ENCODE measurements around the gene TREML4. TPM values are rescaled to one million over a fixed set of nuclear protein-coding genes. Genes with fewer than 3 reads are reported as not detected.
A peak's percentile ranks its signal among the peaks of the same experiment; 100 is the strongest.

The TREML4 gene
- total and polyA plus RNA-seq, 10 of the 15 experiments (the other 5 are each of a cell fraction or from before 2014, with no cell fraction given), result not detected

DNA sequence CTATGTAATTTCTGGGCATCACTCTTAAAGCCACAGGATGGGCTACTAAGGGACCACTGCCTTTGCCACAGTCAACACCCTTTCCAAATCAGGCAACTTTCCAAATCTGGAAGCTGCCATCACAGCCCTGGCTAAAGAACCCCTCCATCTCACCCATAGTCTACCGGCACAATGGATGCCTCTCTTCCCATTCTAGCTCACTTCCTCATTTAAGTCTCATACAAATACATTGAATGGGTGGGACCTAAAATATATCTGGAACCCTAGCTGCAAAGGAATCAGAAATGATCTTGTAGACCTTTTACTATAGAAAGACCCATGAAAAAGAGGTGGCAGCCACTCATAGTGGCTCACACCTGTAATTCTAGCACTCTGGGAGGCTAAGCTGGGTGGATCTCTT lies 3.3 kb upstream of the TREML4 start:
- 42% methylated on average over 1 of the region's 1 CpG for WGBS (ENCODE audit: insufficient coverage, insufficient replicate concordance, low lambda C conversion rate, missing lambda C conversion rate)
- SMC1A ChIA-PET (ENCODE audit: uncharacterized antibody, unreplicated experiment), result interaction anchor here (0.9 kb wide), 1 partner anchor 51 kb away, joined by 4 read pairs; no protein-coding TSS in a partner anchor
- no TSS peak for BruUV-seq (replicated peaks)

More for the DNA sequence above, 3.3 kb upstream of the TREML4 start:
- Histone ChIP-seq H2AFZ (ENCODE audit: control insufficient read depth, low read depth, low read length) (no peak overlapping the region), H3K9me3 (replicated peaks; ENCODE audit: control insufficient read depth, insufficient read depth, low read length) (peaks cover 2% of the 10 kb centered on the region; the same call in 1 of the 3 replicates), H4K20me1 (ENCODE audit: control insufficient read depth, insufficient read depth) (no peaks in the 10 kb centered on the region), H3K79me2 (ENCODE audit: control insufficient read depth, insufficient read depth, low read length) (no peaks in the 10 kb centered on the region), H3K36me3 (ENCODE audit: control insufficient read depth in 2 of 2, insufficient read depth in 2 of 2, low read length in 1 of 2) (no peaks in the 10 kb centered on the region), H3K4me2 (ENCODE audit: control insufficient read depth, insufficient read depth) (no peak overlapping the region), H3K4me1 (ENCODE audit: control insufficient read depth, insufficient read depth, low read length) (no peaks in the 10 kb centered on the region), H3K4me3 (no peak overlapping the region), H3K27ac (ENCODE audit: control insufficient read depth, insufficient read depth) (no peak overlapping the region), H3K9ac (ENCODE audit: control insufficient read depth, insufficient read depth, low read length) (no peak overlapping the region), H3K27me3 (replicated peaks in 1 of 2; ENCODE audit: control insufficient read depth in 2 of 2, insufficient read depth in 2 of 2, low read length in 1 of 2) (peaks cover 0 to 3% of the 10 kb centered on the region in 2 experiments; a peak in 1 of 4 replicates)
- ATAC-seq (no peak), FAIRE-seq (no peak), DNase-seq (ENCODE audit: low read depth, low spot score) (no peak)
- ChIA-PET CTCF (interaction anchor here (1.1 kb wide), 1 partner anchor 14 kb away, joined by 3 read pairs; no protein-coding TSS in a partner anchor), POLR2A (no interaction called here), RAD21 (ENCODE audit: unreplicated experiment) (no interaction called here)
- in situ Hi-C loops (cut with MboI), result no loop called here
- no peak for TF ChIP-seq ELK1 (IDR thresholded peaks at IDR 0.05; ENCODE audit: low read depth, low read length)
- peak; percentile 67; the same call in 1 of the 2 replicates for TF ChIP-seq SPI1 (IDR thresholded peaks at IDR 0.05; ENCODE audit: borderline replicate concordance, insufficient read depth, low read depth, low read length)
- TF ChIP-seq, protein P1, sequence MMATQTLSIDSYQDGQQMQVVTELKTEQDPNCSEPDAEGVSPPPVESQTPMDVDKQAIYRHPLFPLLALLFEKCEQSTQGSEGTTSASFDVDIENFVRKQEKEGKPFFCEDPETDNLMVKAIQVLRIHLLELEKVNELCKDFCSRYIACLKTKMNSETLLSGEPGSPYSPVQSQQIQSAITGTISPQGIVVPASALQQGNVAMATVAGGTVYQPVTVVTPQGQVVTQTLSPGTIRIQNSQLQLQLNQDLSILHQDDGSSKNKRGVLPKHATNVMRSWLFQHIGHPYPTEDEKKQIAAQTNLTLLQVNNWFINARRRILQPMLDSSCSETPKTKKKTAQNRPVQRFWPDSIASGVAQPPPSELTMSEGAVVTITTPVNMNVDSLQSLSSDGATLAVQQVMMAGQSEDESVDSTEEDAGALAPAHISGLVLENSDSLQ (IDR thresholded peaks at IDR 0.05), result no peak
- intact Hi-C loops (cut with micrococcal nuclease; ENCODE audit: unreplicated experiment), result no loop called here
